Stimulated activated effector memory CD8-positive, alpha-beta T cell treated with anti-CD3 and anti-CD28 coated beads, Interleukin-12 subunit alpha, Interleukin-12 subunit beta, amount 100 ng/mL, for 72 hours (primary cell): Measurements from ENCODE around the gene PMFBP1.
"Not testable (repeated sequence)": the region's sequence is repeated elsewhere in the genome, so short reads cannot be mapped to it uniquely, and the experiment has no call there.

Source experiments
- ATAC-seq: fragments of 150-1000 bp; cut with Tn5 transposase; 2 replicates; pipeline ENCODE4 v1.10.0; 2021
- DNase-seq, 2 donors: peaks; one replicate each; pipeline ENCODE4 v3.0.0; 2021 to 2022; ENCODE audit warnings: low spot score in 2 of 2
- H3K27ac Mint-ChIP-seq: one replicate; pipeline ENCODE4 v1.8.0; 2022; ENCODE audit warnings: mild to moderate bottlenecking, mixed read lengths
- H3K36me3 Mint-ChIP-seq: one replicate; pipeline ENCODE4 v1.8.0; 2022; ENCODE audit warnings: mild to moderate bottlenecking, mixed read lengths
- H3K4me1 Mint-ChIP-seq: one replicate; pipeline ENCODE4 v1.8.0; 2022; ENCODE audit warnings: mixed read lengths
- H3K4me3 Mint-ChIP-seq: one replicate; pipeline ENCODE4 v1.8.0; 2022; ENCODE audit warnings: mild to moderate bottlenecking, mixed read lengths
- H3K9me3 Mint-ChIP-seq: one replicate; pipeline ENCODE4 v1.8.0; 2022; ENCODE audit warnings: mixed read lengths

Gene PMFBP1

GRCh38 chr16:72076991-72077706, 94.8 kb downstream of the PMFBP1 start:
- not testable (repeated sequence) for H3K4me3 Mint-ChIP-seq, H3K9me3 Mint-ChIP-seq, H3K27ac Mint-ChIP-seq, DNase-seq, ATAC-seq, H3K4me1 Mint-ChIP-seq, H3K36me3 Mint-ChIP-seq

- DNase-seq, H3K9me3 Mint-ChIP-seq, ATAC-seq, H3K4me1 Mint-ChIP-seq, H3K36me3 Mint-ChIP-seq, H3K4me3 Mint-ChIP-seq, H3K27ac Mint-ChIP-seq: not testable (repeated sequence)
These were observed 96.9 kb downstream of the PMFBP1 start for GRCh38 chr16:72075067-72075466.

GRCh38 chr16:72073560-72074230, 98.3 kb downstream of the PMFBP1 start:
- H3K4me1 Mint-ChIP-seq, result no peaks in the 10 kb centered on the region
- ATAC-seq (no peak), DNase-seq (no peak)
- no peak overlapping the region for H3K4me3 Mint-ChIP-seq
- H3K9me3 Mint-ChIP-seq, result no peaks in the 10 kb centered on the region
- H3K27ac Mint-ChIP-seq, result no peak overlapping the region
- H3K36me3 Mint-ChIP-seq, result no peaks in the 10 kb centered on the region

- DNase-seq, result no peak
- Mint-ChIP-seq H3K9me3 (no peaks in the 10 kb centered on the region), H3K4me3 (no peak overlapping the region), H3K4me1 (no peaks in the 10 kb centered on the region), H3K27ac (no peak overlapping the region), H3K36me3 (no peaks in the 10 kb centered on the region)
- no peak for ATAC-seq
These were observed 99.2 kb downstream of the PMFBP1 start for GRCh38 chr16:72072514-72073342.
